ENCODE results near the gene GALNS. TPM values are rescaled to one million over a fixed set of nuclear protein-coding genes. Genes with fewer than 3 reads are reported as not detected.

GALNS gene
- total RNA-seq, 4 donors from 2014 or later: 1.8 to 36.2 (median 16.4) TPM

DNA sequence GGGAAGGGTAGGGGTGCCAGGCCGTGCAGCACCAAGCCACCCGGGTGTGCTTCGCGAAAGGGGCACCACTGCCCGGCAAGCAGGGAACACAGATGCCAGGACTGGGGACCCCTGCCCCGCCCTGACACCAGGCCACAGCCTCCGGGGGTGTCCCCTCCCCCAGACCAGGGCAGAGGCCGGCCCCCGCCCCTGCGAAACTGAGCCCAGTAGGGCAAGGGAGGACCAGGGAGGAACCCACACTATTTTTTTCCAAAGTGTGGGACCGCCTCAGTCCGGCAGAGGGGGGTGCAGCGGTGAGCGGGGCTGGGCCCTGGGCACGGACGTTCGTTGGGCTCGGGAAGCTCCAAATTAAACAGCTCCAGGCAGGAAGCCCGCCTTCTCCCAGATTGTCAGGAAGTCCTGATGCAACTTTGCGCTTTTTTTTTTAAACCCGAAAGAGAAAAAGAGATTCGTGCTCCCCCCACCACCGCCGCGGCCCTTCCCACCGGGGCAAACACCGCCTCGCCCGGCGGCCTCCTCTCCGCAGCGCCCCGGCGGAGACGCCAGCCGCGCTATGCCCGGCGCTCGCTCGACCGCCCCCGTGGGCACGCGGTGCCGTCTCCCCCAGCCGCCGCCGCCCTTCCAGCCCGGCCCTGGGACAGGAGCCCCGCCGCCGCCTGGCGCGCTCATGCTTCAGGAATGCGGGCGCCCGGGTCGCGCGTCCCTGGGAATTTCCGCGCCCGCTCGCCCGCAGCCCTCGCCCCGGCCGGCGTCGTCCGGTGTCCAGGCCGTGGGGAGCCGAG, 72.5 kb downstream of the GALNS start:
- Histone ChIP-seq H3K27me3 (no peaks in the 10 kb centered on the region), H3K36me3 (no peaks in the 10 kb centered on the region), H3K4me1 (peaks cover 0 to 9% of the 10 kb centered on the region in 2 donors), H3K27ac (peak overlapping the region; percentile 82 to 97), H3K4me3 (peak overlapping the region; percentile 44 to 97), H3K9me3 (no peaks in the 10 kb centered on the region)
- intact Hi-C loops (cut with DNase I; ENCODE audit: low total_unique reads): no loop called here
- DNase-seq: peak; percentile 80 to 85
- TF ChIP-seq POLR2A (IDR thresholded peaks at IDR 0.05) (no peak), CTCF (IDR thresholded peaks at IDR 0.05) (peak; percentile 33 to 65 (median 48))

GRCh38 chr16:88783391-88784073, 73.2 kb downstream of the GALNS start:
- Histone ChIP-seq H3K27ac (peak overlapping the region; percentile 82 to 97), H3K36me3 (no peaks in the 10 kb centered on the region), H3K9me3 (no peaks in the 10 kb centered on the region), H3K4me1 (peaks cover 0 to 16% of the 10 kb centered on the region in 2 donors), H3K27me3 (no peaks in the 10 kb centered on the region), H3K4me3 (peak overlapping the region; percentile 44 to 97)
- intact Hi-C loops (cut with DNase I; ENCODE audit: low total_unique reads): no loop called here
- DNase-seq: peak in 1 of 2 donors; percentile 66
- TF ChIP-seq CTCF (IDR thresholded peaks at IDR 0.05) (no peak), POLR2A (IDR thresholded peaks at IDR 0.05) (no peak)

DNA sequence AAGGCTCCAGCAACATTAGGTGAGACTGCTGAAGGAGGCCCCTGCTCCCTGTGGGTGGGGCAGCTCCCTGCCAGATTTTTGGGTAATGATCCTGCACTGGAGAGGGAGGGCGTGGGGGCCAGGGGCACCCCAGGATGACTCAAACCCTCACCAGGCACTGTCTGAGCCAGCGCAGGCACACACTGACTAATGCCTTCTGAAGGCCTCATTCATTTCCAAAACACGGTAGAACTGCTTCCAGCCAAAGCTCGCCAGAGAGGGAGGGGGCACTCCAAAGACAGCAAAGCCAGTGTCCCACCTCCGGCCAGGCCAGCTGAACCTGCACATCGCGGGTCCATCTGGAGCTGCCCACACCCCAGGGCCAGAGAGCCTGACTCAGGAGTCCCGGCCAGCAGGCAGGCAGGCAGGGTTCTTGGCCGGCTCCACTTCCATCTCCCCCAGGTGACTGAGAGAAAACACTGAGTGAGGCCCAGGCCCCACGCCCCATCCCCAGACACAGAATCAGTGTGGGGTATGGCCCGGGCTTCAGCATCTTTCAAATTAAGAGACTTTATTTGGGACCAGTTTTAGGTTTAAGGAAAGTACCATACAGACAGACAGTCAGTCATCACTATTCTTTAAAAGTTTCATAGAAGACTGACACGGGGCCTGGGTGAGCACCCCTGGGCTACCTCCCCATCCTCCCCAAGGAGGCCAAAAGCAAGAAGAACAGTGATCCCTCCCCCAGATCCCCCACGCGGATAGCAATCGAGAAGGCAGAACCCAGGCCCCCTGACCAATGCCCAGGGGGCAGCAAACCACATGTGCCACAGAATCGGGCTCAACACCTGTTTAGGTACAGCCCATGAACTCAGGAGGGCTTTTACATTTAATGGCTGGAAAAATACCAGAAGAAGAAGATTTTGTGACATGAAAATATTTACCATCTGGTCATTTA, 74.0 kb downstream of the GALNS start:
- intact Hi-C loops (cut with DNase I; ENCODE audit: low total_unique reads): no loop called here
- peaks cover 0 to 19% of the 10 kb centered on the region in 2 donors for H3K4me1 ChIP-seq
- H3K36me3 ChIP-seq: no peaks in the 10 kb centered on the region
- TF ChIP-seq POLR2A (IDR thresholded peaks at IDR 0.05): no peak
- H3K9me3 ChIP-seq: no peaks in the 10 kb centered on the region
- H3K27ac ChIP-seq: peak overlapping the region; percentile 82 to 97
- H3K4me3 ChIP-seq: peak overlapping the region in 1 of 2 donors; percentile 44
- no peaks in the 10 kb centered on the region for H3K27me3 ChIP-seq
- DNase-seq: peak; percentile 52 to 67

GRCh38 chr16:88781140-88782077, 75.3 kb downstream of the GALNS start:
- DNase-seq: no peak
- no peaks in the 10 kb centered on the region for H3K9me3 ChIP-seq
- H3K27me3 ChIP-seq: no peaks in the 10 kb centered on the region
- TF ChIP-seq CTCF (IDR thresholded peaks at IDR 0.05) (no peak), POLR2A (IDR thresholded peaks at IDR 0.05) (no peak)
- no peak overlapping the region for H3K4me3 ChIP-seq
- peak overlapping the region; percentile 82 to 97 for H3K27ac ChIP-seq
- H3K4me1 ChIP-seq: peaks cover 0 to 22% of the 10 kb centered on the region in 2 donors
- H3K36me3 ChIP-seq: no peaks in the 10 kb centered on the region
- intact Hi-C loops (cut with DNase I; ENCODE audit: low total_unique reads): no loop called here
